ENCODE data around the gene LRP1B. TPM values are rescaled to one million over a fixed set of nuclear protein-coding genes. Genes with fewer than 3 reads are reported as not detected.
"Not testable (repeated sequence)": the region's sequence is repeated elsewhere in the genome, so short reads cannot be mapped to it uniquely, and the experiment has no call there.

The LRP1B gene
- total RNA-seq, 1 donor from 2014 or later: not detected

GRCh38 chr2:141201016-141201565 lies 929.7 kb downstream of the LRP1B start:
- Mint-ChIP-seq H3K27ac (no peak overlapping the region), H3K36me3 (ENCODE audit: low read depth) (no peaks in the 10 kb centered on the region), H3K4me3 (ENCODE audit: low read depth) (no peak overlapping the region), H3K4me1 (ENCODE audit: low read depth) (no peaks in the 10 kb centered on the region), H3K9me3 (peaks cover 38% of the 10 kb centered on the region), H3K27me3 (ENCODE audit: low read depth) (no peaks in the 10 kb centered on the region)
- intact Hi-C loops (cut with micrococcal nuclease): no loop called here
- no peak for DNase-seq (ENCODE audit: low spot score)

GRCh38 chr2:141200191-141200590 lies 930.6 kb downstream of the LRP1B start:
- no peak overlapping the region for H3K4me3 Mint-ChIP-seq (ENCODE audit: low read depth)
- no peaks in the 10 kb centered on the region for H3K27me3 Mint-ChIP-seq (ENCODE audit: low read depth)
- H3K9me3 Mint-ChIP-seq: peaks cover 39% of the 10 kb centered on the region
- intact Hi-C loops (cut with micrococcal nuclease): no loop called here
- H3K4me1 Mint-ChIP-seq (ENCODE audit: low read depth): no peaks in the 10 kb centered on the region
- no peak for DNase-seq (ENCODE audit: low spot score)
- no peaks in the 10 kb centered on the region for H3K36me3 Mint-ChIP-seq (ENCODE audit: low read depth)
- H3K27ac Mint-ChIP-seq: no peak overlapping the region

- no peaks in the 10 kb centered on the region for H3K36me3 Mint-ChIP-seq (ENCODE audit: low read depth)
- H3K9me3 Mint-ChIP-seq: peaks cover 39% of the 10 kb centered on the region
- no peak overlapping the region for H3K27ac Mint-ChIP-seq
- H3K4me1 Mint-ChIP-seq (ENCODE audit: low read depth): no peaks in the 10 kb centered on the region
- DNase-seq (ENCODE audit: low spot score): no peak
- H3K27me3 Mint-ChIP-seq (ENCODE audit: low read depth): no peaks in the 10 kb centered on the region
- no peak overlapping the region for H3K4me3 Mint-ChIP-seq (ENCODE audit: low read depth)
- intact Hi-C loops (cut with micrococcal nuclease): no loop called here
Observed at GRCh38 chr2:141199711-141200110, 931.1 kb downstream of the LRP1B start.

GRCh38 chr2:141195087-141195486 lies 935.7 kb downstream of the LRP1B start:
- no peak overlapping the region for H3K27ac Mint-ChIP-seq
- H3K27me3 Mint-ChIP-seq (ENCODE audit: low read depth): no peaks in the 10 kb centered on the region
- DNase-seq (ENCODE audit: low spot score): no peak
- intact Hi-C loops (cut with micrococcal nuclease): no loop called here
- H3K36me3 Mint-ChIP-seq (ENCODE audit: low read depth): no peaks in the 10 kb centered on the region
- peaks cover 27% of the 10 kb centered on the region for H3K9me3 Mint-ChIP-seq
- H3K4me1 Mint-ChIP-seq (ENCODE audit: low read depth): no peaks in the 10 kb centered on the region
- H3K4me3 Mint-ChIP-seq (ENCODE audit: low read depth): no peak overlapping the region

GRCh38 chr2:141187075-141187439 lies 943.8 kb downstream of the LRP1B start:
- H3K9me3 Mint-ChIP-seq: peaks cover 10% of the 10 kb centered on the region
- no peaks in the 10 kb centered on the region for H3K36me3 Mint-ChIP-seq (ENCODE audit: low read depth)
- no peak overlapping the region for H3K27ac Mint-ChIP-seq
- no peak for DNase-seq (ENCODE audit: low spot score)
- intact Hi-C loops (cut with micrococcal nuclease): no loop called here
- no peaks in the 10 kb centered on the region for H3K4me1 Mint-ChIP-seq (ENCODE audit: low read depth)
- no peaks in the 10 kb centered on the region for H3K27me3 Mint-ChIP-seq (ENCODE audit: low read depth)
- H3K4me3 Mint-ChIP-seq (ENCODE audit: low read depth): no peak overlapping the region

- Mint-ChIP-seq H3K27me3 (ENCODE audit: low read depth) (no peaks in the 10 kb centered on the region), H3K4me1 (ENCODE audit: low read depth) (no peaks in the 10 kb centered on the region), H3K36me3 (ENCODE audit: low read depth) (no peaks in the 10 kb centered on the region), H3K4me3 (ENCODE audit: low read depth) (no peak overlapping the region), H3K9me3 (peaks cover 10% of the 10 kb centered on the region), H3K27ac (no peak overlapping the region)
- intact Hi-C loops (cut with micrococcal nuclease): no loop called here
- no peak for DNase-seq (ENCODE audit: low spot score)
Observed at GRCh38 chr2:141186413-141187074, 944.3 kb downstream of the LRP1B start.

GRCh38 chr2:141182246-141182645 lies 948.6 kb downstream of the LRP1B start:
- Mint-ChIP-seq H3K9me3 (peaks cover 22% of the 10 kb centered on the region), H3K27ac (no peak overlapping the region), H3K4me3 (ENCODE audit: low read depth) (no peak overlapping the region), H3K4me1 (ENCODE audit: low read depth) (no peaks in the 10 kb centered on the region), H3K36me3 (ENCODE audit: low read depth) (no peaks in the 10 kb centered on the region), H3K27me3 (ENCODE audit: low read depth) (no peaks in the 10 kb centered on the region)
- no peak for DNase-seq (ENCODE audit: low spot score)
- intact Hi-C loops (cut with micrococcal nuclease): no loop called here

GRCh38 chr2:141169117-141169516 lies 961.7 kb downstream of the LRP1B start:
- DNase-seq (ENCODE audit: low spot score); intact Hi-C loops (cut with micrococcal nuclease); H3K4me1 Mint-ChIP-seq (ENCODE audit: low read depth); H3K27me3 Mint-ChIP-seq (ENCODE audit: low read depth); H3K36me3 Mint-ChIP-seq (ENCODE audit: low read depth); H3K27ac Mint-ChIP-seq; H3K4me3 Mint-ChIP-seq (ENCODE audit: low read depth): not testable (repeated sequence)
- peaks cover 18% of the 10 kb centered on the region for H3K9me3 Mint-ChIP-seq

GRCh38 chr2:141162314-141162713 lies 968.5 kb downstream of the LRP1B start:
- H3K4me1 Mint-ChIP-seq (ENCODE audit: low read depth): no peaks in the 10 kb centered on the region
- no peaks in the 10 kb centered on the region for H3K36me3 Mint-ChIP-seq (ENCODE audit: low read depth)
- no peak for DNase-seq (ENCODE audit: low spot score)
- peaks cover 4% of the 10 kb centered on the region for H3K9me3 Mint-ChIP-seq
- no peaks in the 10 kb centered on the region for H3K27me3 Mint-ChIP-seq (ENCODE audit: low read depth)
- intact Hi-C loops (cut with micrococcal nuclease): no loop called here
- H3K27ac Mint-ChIP-seq: no peak overlapping the region
- no peak overlapping the region for H3K4me3 Mint-ChIP-seq (ENCODE audit: low read depth)

- Mint-ChIP-seq H3K36me3 (ENCODE audit: low read depth) (no peaks in the 10 kb centered on the region), H3K27me3 (ENCODE audit: low read depth) (no peaks in the 10 kb centered on the region), H3K4me1 (ENCODE audit: low read depth) (no peaks in the 10 kb centered on the region), H3K4me3 (ENCODE audit: low read depth) (no peak overlapping the region), H3K9me3 (peaks cover 2% of the 10 kb centered on the region), H3K27ac (no peak overlapping the region)
- intact Hi-C loops (cut with micrococcal nuclease): no loop called here
- DNase-seq (ENCODE audit: low spot score): no peak
Observed at GRCh38 chr2:141151611-141152286, 979.1 kb downstream of the LRP1B start.

- H3K4me3 Mint-ChIP-seq (ENCODE audit: low read depth): no peak overlapping the region
- H3K4me1 Mint-ChIP-seq (ENCODE audit: low read depth): no peaks in the 10 kb centered on the region
- intact Hi-C loops (cut with micrococcal nuclease): no loop called here
- H3K36me3 Mint-ChIP-seq (ENCODE audit: low read depth): no peaks in the 10 kb centered on the region
- H3K27ac Mint-ChIP-seq: no peak overlapping the region
- DNase-seq (ENCODE audit: low spot score): no peak
- H3K27me3 Mint-ChIP-seq (ENCODE audit: low read depth): no peaks in the 10 kb centered on the region
- peaks cover 9% of the 10 kb centered on the region for H3K9me3 Mint-ChIP-seq
Observed at GRCh38 chr2:141142025-141142424, 988.8 kb downstream of the LRP1B start.

- H3K4me1 Mint-ChIP-seq (ENCODE audit: low read depth): no peaks in the 10 kb centered on the region
- H3K36me3 Mint-ChIP-seq (ENCODE audit: low read depth): no peaks in the 10 kb centered on the region
- H3K27ac Mint-ChIP-seq: no peak overlapping the region
- intact Hi-C loops (cut with micrococcal nuclease): no loop called here
- H3K9me3 Mint-ChIP-seq: peaks cover 18% of the 10 kb centered on the region
- no peak overlapping the region for H3K4me3 Mint-ChIP-seq (ENCODE audit: low read depth)
- no peaks in the 10 kb centered on the region for H3K27me3 Mint-ChIP-seq (ENCODE audit: low read depth)
- no peak for DNase-seq (ENCODE audit: low spot score)
Observed at GRCh38 chr2:141137122-141137693, 993.6 kb downstream of the LRP1B start.

- H3K9me3 Mint-ChIP-seq: peaks cover 25% of the 10 kb centered on the region
- H3K27ac Mint-ChIP-seq: no peak overlapping the region
- H3K4me1 Mint-ChIP-seq (ENCODE audit: low read depth): no peaks in the 10 kb centered on the region
- H3K4me3 Mint-ChIP-seq (ENCODE audit: low read depth): no peak overlapping the region
- DNase-seq (ENCODE audit: low spot score): no peak
- no peaks in the 10 kb centered on the region for H3K27me3 Mint-ChIP-seq (ENCODE audit: low read depth)
- intact Hi-C loops (cut with micrococcal nuclease): no loop called here
- no peaks in the 10 kb centered on the region for H3K36me3 Mint-ChIP-seq (ENCODE audit: low read depth)
Observed at GRCh38 chr2:141133883-141134282, 996.9 kb downstream of the LRP1B start.
